SK-N-SH (cell line): ENCODE data around the gene ZNF219. TPM values are rescaled to one million over a fixed set of nuclear protein-coding genes. Genes with fewer than 3 reads are reported as not detected.
"Not testable (repeated sequence)": the region's sequence is repeated elsewhere in the genome, so short reads cannot be mapped to it uniquely, and the experiment has no call there.

ENCODE experiments used
- CTCF ChIA-PET: fragments of 300-600, 350-600 bp; formaldehyde crosslinking; extraction: SDS; loops from one replicate; lab custom pipeline; 2021; lab: Yijun Ruan, JAX
- POLR2A ChIA-PET: fragments of 350-600 bp; sonication (Branson Sonifier 250); formaldehyde crosslinking; extraction: SDS; loops from one replicate; lab custom pipeline; 2020; ENCODE audit warnings: antibody characterized with exemption, inconsistent platforms; lab: Yijun Ruan, JAX
- DNase-seq: peaks from one replicate; pipeline ENCODE4 v3.0.0; 2012
- H2AFZ ChIP-seq: fragments of 200-600 bp; sonication (generic); 2 replicates; pipeline ENCODE4 v1.8.1; 2016; ENCODE audit warnings: antibody characterized with exemption, mild to moderate bottlenecking, low read depth
- H3F3A ChIP-seq: fragments of 200-600 bp; sonication (generic); replicated peaks from 2 replicates; pipeline ENCODE3; 2016; ENCODE audit warnings: antibody characterized with exemption, mild to moderate bottlenecking; ENCODE audit not compliant: insufficient read depth
- H3K27ac ChIP-seq, 2 experiments: fragments of 200-500 bp in 1 of 2; fragments of 200-600 bp in 1 of 2; sonication (Bioruptor generic) in 1 of 2; sonication (generic), shearing (Covaris generic) in 1 of 2; 2 replicates each; pipeline versions ENCODE4 v1.5.1 to v1.6.1; 2014 to 2016; ENCODE audit warnings: low read depth in 2 of 2, inconsistent platforms in 1 of 2, low read length in 1 of 2, mild to moderate bottlenecking in 1 of 2, mixed read lengths in 1 of 2
- H3K27me3 ChIP-seq: fragments of 200-600 bp; sonication (generic), shearing (Covaris generic); 2 replicates; pipeline ENCODE4 v1.6.1; 2016; ENCODE audit warnings: mixed run types; ENCODE audit not compliant: insufficient read depth
- H3K36me3 ChIP-seq, 2 experiments: fragments of 200-500 bp in 1 of 2; fragments of 200-600 bp in 1 of 2; sonication (Bioruptor generic) in 1 of 2; sonication (generic) in 1 of 2; replicated peaks in 1 of 2; 2 replicates each; pipeline versions ENCODE3 to v1.5.1; 2014 to 2016; ENCODE audit warnings: low read length in 1 of 2, mild to moderate bottlenecking in 1 of 2; ENCODE audit not compliant: insufficient read depth in 2 of 2, control insufficient read depth in 1 of 2
- H3K4me1 ChIP-seq, 2 experiments: fragments of 200-500 bp in 1 of 2; fragments of 200-600 bp in 1 of 2; sonication (Bioruptor generic) in 1 of 2; sonication (generic), shearing (Covaris generic) in 1 of 2; 2 replicates each; pipeline versions ENCODE4 v1.5.1 to v1.6.1; 2014 to 2016; ENCODE audit warnings: low read depth in 1 of 2, low read length in 1 of 2, mixed run types in 1 of 2; ENCODE audit not compliant: insufficient read depth in 2 of 2, control insufficient read depth in 1 of 2
- H3K4me2 ChIP-seq: fragments of 200-600 bp; sonication (generic), shearing (Covaris generic); 2 replicates; pipeline ENCODE4 v1.6.1; 2017; ENCODE audit warnings: mixed run types
- H3K4me3 ChIP-seq, 2 experiments: fragments of 200-500 bp in 1 of 2; fragments of 200-600 bp in 1 of 2; sonication (Bioruptor generic) in 1 of 2; sonication (generic), shearing (Covaris generic) in 1 of 2; 2 replicates each; pipeline versions ENCODE4 v1.5.1 to v1.8.1; 2014 to 2016; ENCODE audit warnings: low read depth in 2 of 2, inconsistent platforms in 1 of 2, low read length in 1 of 2, mild to moderate bottlenecking in 1 of 2, mixed read lengths in 1 of 2, moderate library complexity in 1 of 2
- H3K79me2 ChIP-seq: fragments of 200-600 bp; sonication (generic); 2 replicates; pipeline ENCODE4 v1.8.1; 2017; ENCODE audit warnings: mild to moderate bottlenecking; ENCODE audit not compliant: insufficient read depth
- H3K9ac ChIP-seq: fragments of 200-600 bp; sonication (generic); 2 replicates; pipeline ENCODE4 v1.6.1; 2017; ENCODE audit warnings: mixed run types
- H3K9me2 ChIP-seq: fragments of 200-600 bp; sonication (generic); 2 replicates; pipeline ENCODE4 v1.6.1; 2017; ENCODE audit warnings: mixed run types
- H3K9me3 ChIP-seq: fragments of 200-600 bp; sonication (generic); 2 replicates; pipeline ENCODE4 v1.6.1; 2017; ENCODE audit warnings: mixed run types, mild to moderate bottlenecking, moderate library complexity
- H4K20me1 ChIP-seq: fragments of 200-600 bp; sonication (generic); 2 replicates; pipeline ENCODE4 v1.6.1; 2017; ENCODE audit warnings: mild to moderate bottlenecking, mixed run types; ENCODE audit not compliant: insufficient read depth
- CHD2 ChIP-seq: fragments of 150-350 bp; IDR thresholded peaks from 2 replicates; pipeline ENCODE4 v1.6.1; 2018; ENCODE audit warnings: low read length; ENCODE audit not compliant: partially characterized antibody
- ELF1 ChIP-seq: IDR thresholded peaks from 2 replicates; pipeline ENCODE4 v1.4.0; 2012
- EP300 ChIP-seq, 2 experiments: IDR thresholded peaks; 2 replicates each; pipeline versions ENCODE4 v1.4.0 to v1.6.1; 2012; ENCODE audit warnings: borderline replicate concordance in 1 of 2, low read depth in 1 of 2, low read length in 1 of 2
- FOSL2 ChIP-seq: IDR thresholded peaks from 2 replicates; pipeline ENCODE4 v1.4.0; 2012; ENCODE audit warnings: low read depth, mild to moderate bottlenecking, moderate library complexity, borderline replicate concordance
- GABPA ChIP-seq: IDR thresholded peaks from 2 replicates; pipeline ENCODE4 v1.4.0; 2012; ENCODE audit warnings: low read depth, mild to moderate bottlenecking
- GATA2 ChIP-seq: sonication (generic); formaldehyde crosslinking; IDR thresholded peaks from 2 replicates; pipeline ENCODE4 v1.5.0; 2020; ENCODE audit warnings: mild to moderate bottlenecking, missing genetic modification reagents
- JUND ChIP-seq: IDR thresholded peaks from 2 replicates; pipeline ENCODE4 v1.4.0; 2012
- MAX ChIP-seq: IDR thresholded peaks from 2 replicates; pipeline ENCODE4 v1.4.0; 2012; ENCODE audit warnings: low read depth
- MEF2A ChIP-seq: IDR thresholded peaks from 2 replicates; pipeline ENCODE4 v1.4.0; 2012; ENCODE audit warnings: low read depth, borderline replicate concordance
- NFIC ChIP-seq: IDR thresholded peaks from 2 replicates; pipeline ENCODE4 v1.4.0; 2012; ENCODE audit warnings: borderline replicate concordance
- PBX3 ChIP-seq: IDR thresholded peaks from 2 replicates; pipeline ENCODE4; 2012
- POLR2AphosphoS5 ChIP-seq: IDR thresholded peaks from 2 replicates; pipeline ENCODE4 v1.6.1; 2012; ENCODE audit warnings: low read depth, low read length
- TAF1 ChIP-seq: IDR thresholded peaks from 2 replicates; pipeline ENCODE4 v1.6.1; 2012; ENCODE audit warnings: low read depth, mild to moderate bottlenecking, low read length, moderate library complexity, borderline replicate concordance
- TCF12 ChIP-seq: IDR thresholded peaks from 2 replicates; pipeline ENCODE4 v1.4.0; 2012
- TEAD4 ChIP-seq: IDR thresholded peaks from 2 replicates; pipeline ENCODE4 v1.4.0; 2012; ENCODE audit warnings: mild to moderate bottlenecking, borderline replicate concordance; ENCODE audit not compliant: insufficient read depth
- USF1 ChIP-seq: IDR thresholded peaks from 2 replicates; pipeline ENCODE4 v1.4.0; 2012; ENCODE audit warnings: low read depth, borderline replicate concordance
- WGBS: methylation state at CpG from one replicate; pipeline ENCODE4 v1.1.6; 2017; ENCODE audit warnings: low lambda C conversion rate; 5-methylcytosine and 5-hydroxymethylcytosine counted together
- polyA plus RNA-seq, 3 experiments: library from polyadenylated mRNA; depleted of rRNA; stranded (reverse); fragments of >200 nt; gene quantifications; 2 replicates each; pipeline ENCODE4 v1.2.3, GENCODE V29; 2012

The ZNF219 gene
- polyA plus RNA-seq, 1 of the 3 experiments (the other 2 are of a cell fraction) = 24.1 TPM

DNA sequence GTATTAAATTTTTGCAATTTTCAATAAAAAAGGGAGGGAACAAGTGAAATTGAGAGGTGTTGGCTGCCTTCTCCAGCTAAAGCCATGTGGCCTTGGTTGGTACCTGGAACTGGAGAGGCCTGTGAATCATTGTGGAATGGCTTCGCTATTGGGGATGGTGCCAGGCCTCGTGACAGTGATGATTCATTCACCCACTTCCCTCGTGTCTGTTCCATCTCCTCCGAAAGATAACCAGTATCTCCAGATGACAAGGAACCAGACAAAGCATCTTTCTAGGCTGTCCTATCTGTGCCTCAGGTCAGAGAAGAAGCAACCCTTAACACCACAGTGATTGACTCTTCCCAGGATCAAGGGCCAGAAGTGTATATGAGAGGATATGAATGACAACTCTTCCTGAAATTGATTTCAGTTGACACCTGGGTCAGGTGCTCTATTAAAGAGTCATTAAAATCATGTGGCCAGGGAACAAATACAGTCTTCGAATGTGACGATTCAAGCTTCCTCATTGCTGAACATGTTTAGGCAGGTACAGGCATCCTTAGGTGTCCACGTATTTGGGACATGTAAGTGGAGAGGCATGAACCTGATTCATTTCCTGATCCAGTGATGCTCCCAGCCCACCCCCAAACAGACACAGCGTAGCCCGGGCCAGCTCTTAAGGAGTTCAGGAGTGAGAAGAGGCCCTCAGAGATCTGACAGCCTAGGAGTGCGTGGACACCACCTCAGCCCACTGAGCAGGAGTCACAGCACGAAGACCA, 56.6 kb downstream of the ZNF219 start, which contains the start of gene RNASE7:
TSS of gene RNASE7 (plus strand) at position 687 of the 758 bp plus-strand sequence. CDS start 631 bp downstream, outside the sequence.
- no peaks in the 10 kb centered on the region for H3K9me2 ChIP-seq
- ChIA-PET CTCF (interaction anchor here (3.2 to 7.0 kb wide), 3 partner anchors 24 to 62 kb away, joined by 22 to 248 read pairs (median 25); partner anchors contain the start of gene NDRG2), POLR2A (interaction anchor here (2.2 kb wide), 1 partner anchor 27 kb away, joined by 9 read pairs; no protein-coding TSS in a partner anchor)
- no peaks in the 10 kb centered on the region for H3K36me3 ChIP-seq
- no peak within 1 kb of the TSS for H3K9ac ChIP-seq
- no peak for DNase-seq
- 57% methylated on average over 10 of the region's 11 CpGs for WGBS
- H3K4me1 ChIP-seq = peaks cover 13 to 20% of the 10 kb centered on the region in 2 experiments; a peak in 3 of 4 replicates
- H3K9me3 ChIP-seq = no peaks in the 10 kb centered on the region
- H4K20me1 ChIP-seq = no peaks in the 10 kb centered on the region
- TF ChIP-seq PBX3 (peak; percentile 50), POLR2AphosphoS5 (no peak), MEF2A (no peak), GABPA (no peak), TAF1 (no peak), USF1 (peak; percentile 40; the same call in 1 of the 2 replicates), ELF1 (no peak), JUND (peak; percentile 71), MAX (peak; percentile 83), EP300 (IDR thresholded peaks at IDR 0.05; ENCODE audit: borderline replicate concordance in 1 of 2, low read depth in 1 of 2, low read length in 1 of 2) (no peak), NFIC (peak; percentile 57; the same call in 1 of the 2 replicates), GATA2 (CRISPR knock-in tag) (no peak), FOSL2 (peak; percentile 68; the same call in 1 of the 2 replicates), TEAD4 (no peak), CHD2 (no peak), TCF12 (peak; percentile 57; the same call in 1 of the 2 replicates)
- H3K4me3 ChIP-seq = no peak within 1 kb of the TSS
- H3K4me2 ChIP-seq = no peak within 1 kb of the TSS
- no peak within 1 kb of the TSS for H2AFZ ChIP-seq
- no peaks in the 10 kb centered on the region for H3F3A ChIP-seq
- no peaks in the 10 kb centered on the region for H3K27me3 ChIP-seq
- H3K27ac ChIP-seq = no peak within 1 kb of the TSS
- H3K79me2 ChIP-seq = no peaks in the 10 kb centered on the region

GRCh38 chr14:21040941-21041340, 57.5 kb downstream of the ZNF219 start:
- not testable (repeated sequence) for H3K9ac ChIP-seq, H2AFZ ChIP-seq, H3K79me2 ChIP-seq, H4K20me1 ChIP-seq, H3K9me2 ChIP-seq, H3K27me3 ChIP-seq, H3K4me2 ChIP-seq, H3K27ac ChIP-seq, H3F3A ChIP-seq, H3K9me3 ChIP-seq, H3K4me3 ChIP-seq, DNase-seq, H3K36me3 ChIP-seq
- ChIA-PET CTCF (interaction anchor here (0.8 to 7.0 kb wide), 15 partner anchors 7 to 71 kb away, joined by 3 to 248 read pairs (median 8); partner anchors contain the start of genes NDRG2, SLC39A2 and TPPP2), POLR2A (interaction anchor here (2.2 kb wide), 1 partner anchor 26 kb away, joined by 9 read pairs; no protein-coding TSS in a partner anchor)
- H3K4me1 ChIP-seq = peaks cover 13 to 20% of the 10 kb centered on the region in 2 experiments; a peak in 3 of 4 replicates
- WGBS = 66% methylated on average over 3 of the region's 3 CpGs
